Coronary artery (tissue), 2 donors: ENCODE measurements around the gene RPP14.

Experiments used
- DNase-seq: peaks from one replicate; pipeline ENCODE4 v3.0.0-alpha.2; 2017; ENCODE audit warnings: low spot score
- H3K27ac ChIP-seq, 2 donors: fragments of 200-600 bp; sonication (generic); one replicate each; pipeline ENCODE4 v1.5.1; 2016 to 2019
- H3K4me3 ChIP-seq: fragments of 200-600 bp; sonication (generic); 2 replicates; pipeline ENCODE4 v1.5.1; 2016; ENCODE audit warnings: mild to moderate bottlenecking, moderate library complexity
- CTCF ChIP-seq: fragments of 200-600 bp; sonication (generic); IDR thresholded peaks from one replicate; pipeline ENCODE4 v1.5.1; 2019; ENCODE audit warnings: antibody characterized with exemption

Gene RPP14

GRCh38 chr3:58340594-58341244 is 34.7 kb downstream of the RPP14 start:
- Histone ChIP-seq H3K4me3 (no peak overlapping the region), H3K27ac (no peak overlapping the region)
- TF ChIP-seq CTCF: no peak
- no peak for DNase-seq

GRCh38 chr3:58341376-58341775 is 35.3 kb downstream of the RPP14 start:
- no peak overlapping the region for H3K27ac ChIP-seq
- no peak overlapping the region for H3K4me3 ChIP-seq
- TF ChIP-seq CTCF: no peak
- DNase-seq: no peak

GRCh38 chr3:58342676-58343075 is 36.6 kb downstream of the RPP14 start:
- Histone ChIP-seq H3K4me3 (no peak overlapping the region), H3K27ac (no peak overlapping the region)
- no peak for DNase-seq
- no peak for TF ChIP-seq CTCF

- no peak for DNase-seq
- Histone ChIP-seq H3K4me3 (no peak overlapping the region), H3K27ac (no peak overlapping the region)
- TF ChIP-seq CTCF: no peak
Observed at GRCh38 chr3:58345457-58345856, 39.4 kb downstream of the RPP14 start.

GRCh38 chr3:58346368-58346767 is 40.3 kb downstream of the RPP14 start:
- TF ChIP-seq CTCF: no peak
- H3K27ac ChIP-seq: no peak overlapping the region
- no peak for DNase-seq
- H3K4me3 ChIP-seq: no peak overlapping the region

GRCh38 chr3:58347984-58348383 is 41.9 kb downstream of the RPP14 start:
- TF ChIP-seq CTCF: no peak
- no peak for DNase-seq
- Histone ChIP-seq H3K4me3 (no peak overlapping the region), H3K27ac (no peak overlapping the region)

- no peak for DNase-seq
- TF ChIP-seq CTCF: no peak
- no peak overlapping the region for H3K27ac ChIP-seq
- no peak overlapping the region for H3K4me3 ChIP-seq
Observed at GRCh38 chr3:58349792-58350626, 44.0 kb downstream of the RPP14 start.
